ENCODE measurements around the gene TRIM46. TPM values are rescaled to one million over a fixed set of nuclear protein-coding genes. Genes with fewer than 3 reads are reported as not detected.

TRIM46 gene
- polyA plus RNA-seq, 1 donor (not counting 4 experiments of a cell fraction or from before 2014, with no cell fraction given) = 1.7 TPM

GRCh38 chr1:155174324-155175280 is 953 bp downstream of the TRIM46 start:
- Histone ChIP-seq H3K9me1 (ENCODE audit: control insufficient read depth, extremely low read depth, insufficient read depth, low read length) (no peaks in the 10 kb centered on the region), H3K27me3 (ENCODE audit: control insufficient read depth, extremely low read depth, insufficient read depth, low read length) (no peaks in the 10 kb centered on the region), H3K27ac (ENCODE audit: control insufficient read depth, insufficient read depth, low read length) (no peak overlapping the region), H2AFZ (ENCODE audit: control insufficient read depth, low read length) (peak overlapping the region; percentile 90), H3K4me2 (ENCODE audit: control insufficient read depth, extremely low read depth, insufficient read depth, low read depth, low read length) (peak overlapping the region; percentile 82), H4K20me1 (ENCODE audit: control insufficient read depth, extremely low read depth, insufficient read depth, low read length) (no peaks in the 10 kb centered on the region), H3K79me2 (ENCODE audit: control insufficient read depth, insufficient read depth, low read length) (peaks cover 16% of the 10 kb centered on the region), H3K4me1 (ENCODE audit: control insufficient read depth, extremely low read depth, insufficient read depth, low read length) (peaks cover 23% of the 10 kb centered on the region), H3K4me3 (ENCODE audit: control insufficient read depth in 2 of 3, extremely low read depth in 1 of 3, insufficient read depth in 2 of 3, low read depth in 1 of 3, low read length in 3 of 3) (peak overlapping the region; percentile 69 to 94 (median 90)), H3K36me3 (ENCODE audit: control insufficient read depth in 2 of 2, extremely low read depth in 1 of 2, insufficient read depth in 2 of 2, low read length in 2 of 2) (peaks cover 11 to 13% of the 10 kb centered on the region in 2 experiments), H3K9me3 (ENCODE audit: control insufficient read depth, low read depth, low read length) (no peaks in the 10 kb centered on the region), H3K9ac (ENCODE audit: control insufficient read depth, extremely low read depth, insufficient read depth, low read length) (peak overlapping the region; percentile 92)
- FAIRE-seq (no peak), DNase-seq (ENCODE audit: low read depth, low spot score) (no peak)
- TF ChIP-seq EZH2 (IDR thresholded peaks at IDR 0.05; ENCODE audit: low read length) = no peak
- TF ChIP-seq CTCF (optimal IDR thresholded peaks at IDR 0.05 in 1 of 3, IDR thresholded peaks at IDR 0.05 in 1 of 3, conservative IDR thresholded peaks at IDR 0.05 in 1 of 3; ENCODE audit: extremely low read depth in 1 of 3, insufficient read depth in 2 of 3, low read length in 3 of 3) = no peak
- dilution Hi-C loops (cut with MboI; ENCODE audit: extremely low pct_ligation_motif_present, low sequenced_read_pairs) = no loop called here

GRCh38 chr1:155175281-155175926 is 1.8 kb downstream of the TRIM46 start:
- dilution Hi-C loops (cut with MboI; ENCODE audit: extremely low pct_ligation_motif_present, low sequenced_read_pairs) = no loop called here
- H3K4me3 ChIP-seq (ENCODE audit: control insufficient read depth in 2 of 3, extremely low read depth in 1 of 3, insufficient read depth in 2 of 3, low read depth in 1 of 3, low read length in 3 of 3) = no peak overlapping the region

More at GRCh38 chr1:155175281-155175926, 1.8 kb downstream of the TRIM46 start:
- H3K4me2 ChIP-seq (ENCODE audit: control insufficient read depth, extremely low read depth, insufficient read depth, low read depth, low read length) = no peak overlapping the region
- no peaks in the 10 kb centered on the region for H3K9me3 ChIP-seq (ENCODE audit: control insufficient read depth, low read depth, low read length)
- H3K27me3 ChIP-seq (ENCODE audit: control insufficient read depth, extremely low read depth, insufficient read depth, low read length) = no peaks in the 10 kb centered on the region
- FAIRE-seq = no peak
- TF ChIP-seq EZH2 (IDR thresholded peaks at IDR 0.05; ENCODE audit: low read length) = no peak
- TF ChIP-seq CTCF (optimal IDR thresholded peaks at IDR 0.05 in 1 of 3, IDR thresholded peaks at IDR 0.05 in 1 of 3, conservative IDR thresholded peaks at IDR 0.05 in 1 of 3; ENCODE audit: extremely low read depth in 1 of 3, insufficient read depth in 2 of 3, low read length in 3 of 3) = no peak
- no peak overlapping the region for H3K9ac ChIP-seq (ENCODE audit: control insufficient read depth, extremely low read depth, insufficient read depth, low read length)
- peaks cover 23% of the 10 kb centered on the region for H3K4me1 ChIP-seq (ENCODE audit: control insufficient read depth, extremely low read depth, insufficient read depth, low read length)
- DNase-seq (ENCODE audit: low read depth, low spot score) = no peak
- H3K36me3 ChIP-seq (ENCODE audit: control insufficient read depth in 2 of 2, extremely low read depth in 1 of 2, insufficient read depth in 2 of 2, low read length in 2 of 2) = peaks cover 9 to 11% of the 10 kb centered on the region in 2 experiments
- H3K27ac ChIP-seq (ENCODE audit: control insufficient read depth, insufficient read depth, low read length) = no peak overlapping the region
- no peak overlapping the region for H2AFZ ChIP-seq (ENCODE audit: control insufficient read depth, low read length)
- H3K9me1 ChIP-seq (ENCODE audit: control insufficient read depth, extremely low read depth, insufficient read depth, low read length) = no peaks in the 10 kb centered on the region
- H3K79me2 ChIP-seq (ENCODE audit: control insufficient read depth, insufficient read depth, low read length) = peaks cover 16% of the 10 kb centered on the region
- no peaks in the 10 kb centered on the region for H4K20me1 ChIP-seq (ENCODE audit: control insufficient read depth, extremely low read depth, insufficient read depth, low read length)

All from keratinocyte (primary cell).